Neural progenitor cell (in vitro differentiated cells): ENCODE results near the gene GPR137B.

Experiments used
- CTCF ChIP-seq: fragments of 200-600 bp; sonication (generic); IDR thresholded peaks from 2 replicates; pipeline ENCODE4 v1.5.1; 2017; ENCODE audit warnings: antibody characterized with exemption, mild to moderate bottlenecking
- EZH2 ChIP-seq: fragments of 200-600 bp; sonication (generic); IDR thresholded peaks from 2 replicates; pipeline ENCODE4 v1.6.1; 2017; ENCODE audit warnings: antibody characterized with exemption, mild to moderate bottlenecking, moderate library complexity
- EZH2phosphoT487 ChIP-seq: fragments of 200-600 bp; sonication (generic); IDR thresholded peaks from 2 replicates; pipeline ENCODE4 v1.6.1; 2017; ENCODE audit warnings: antibody characterized with exemption

GRCh38 chr1:236139495-236139894, 2.8 kb upstream of the GPR137B start:
- TF ChIP-seq CTCF (no peak), EZH2 (no peak), EZH2phosphoT487 (no peak)
